HepG2 (cell line): ENCODE results near the gene ZNF740. TPM values are rescaled to one million over a fixed set of nuclear protein-coding genes. Genes with fewer than 3 reads are reported as not detected.

Source experiments
- ATF7 ChIP-seq, 2 experiments: fragments of 450-650 bp in 1 of 2; sonication (generic) in 1 of 2; formaldehyde crosslinking in 1 of 2; IDR thresholded peaks; 2 replicates each; pipeline versions ENCODE4 v1.4.0 to v1.6.1; 2016 to 2020; ENCODE audit warnings: antibody characterized with exemption in 1 of 2, mild to moderate bottlenecking in 1 of 2, missing genetic modification reagents in 1 of 2
- BCL6 ChIP-seq: IDR thresholded peaks from 2 replicates; pipeline ENCODE4 v1.6.1; 2016; ENCODE audit warnings: missing genetic modification reagents, missing compliant biosample characterization
- BHLHE40 ChIP-seq: IDR thresholded peaks from 2 replicates; pipeline ENCODE4 v1.6.1; 2011; ENCODE audit warnings: low read length, improper control_type of control experiment
- CEBPB ChIP-seq: IDR thresholded peaks from 2 replicates; pipeline ENCODE4 v1.6.1; 2011; ENCODE audit warnings: low read depth, low read length, improper control_type of control experiment, borderline replicate concordance
- DMAP1 ChIP-seq: IDR thresholded peaks from 2 replicates; pipeline ENCODE4 v1.6.1; 2016
- DNMT3B ChIP-seq: conservative IDR thresholded peaks from 2 replicates; pipeline ENCODE4 v1.6.1; 2016; ENCODE audit warnings: missing biosample characterization, control low read depth
- KDM2A ChIP-seq: sonication (generic); formaldehyde crosslinking; IDR thresholded peaks from 2 replicates; pipeline ENCODE4 v1.4.0; 2020; ENCODE audit warnings: low read depth, missing genetic modification reagents, borderline replicate concordance
- MED8 ChIP-seq: sonication (generic); formaldehyde crosslinking; IDR thresholded peaks from 2 replicates; pipeline ENCODE4 v1.8.1; 2023; ENCODE audit warnings: mild to moderate bottlenecking, missing genetic modification reagents; ENCODE audit not compliant: insufficient replicate concordance
- MEIS2 ChIP-seq: sonication (generic); formaldehyde crosslinking; IDR thresholded peaks from 2 replicates; pipeline ENCODE4 v1.9.0; 2021; ENCODE audit warnings: mild to moderate bottlenecking, missing genetic modification reagents
- MLLT10 ChIP-seq: sonication (generic); formaldehyde crosslinking; IDR thresholded peaks from 2 replicates; pipeline ENCODE4 v1.4.0; 2020; ENCODE audit warnings: missing genetic modification reagents
- RAD21 ChIP-seq: fragments of 450-650 bp; formaldehyde crosslinking; IDR thresholded peaks from 2 replicates; pipeline ENCODE4 v1.5.0; 2020; ENCODE audit warnings: mild to moderate bottlenecking
- TGIF2 ChIP-seq: IDR thresholded peaks from 2 replicates; pipeline ENCODE4 v1.6.1; 2016; ENCODE audit warnings: control low read depth, missing compliant biosample characterization
- TMF1 ChIP-seq: sonication (generic); formaldehyde crosslinking; IDR thresholded peaks from 2 replicates; pipeline ENCODE4 v1.8.1; 2022; ENCODE audit warnings: low read depth, missing genetic modification reagents
- ZBTB3 ChIP-seq: sonication (generic); formaldehyde crosslinking; IDR thresholded peaks from 2 replicates; pipeline ENCODE4 v1.4.0; 2020; ENCODE audit warnings: low read depth, mild to moderate bottlenecking, moderate library complexity, missing genetic modification reagents, borderline replicate concordance
- ZKSCAN8 ChIP-seq: IDR thresholded peaks from 2 replicates; pipeline ENCODE4 v1.6.1; 2016; ENCODE audit warnings: borderline replicate concordance, missing genetic modification reagents, missing compliant biosample characterization
- ZNF232 ChIP-seq: sonication (generic); formaldehyde crosslinking; IDR thresholded peaks from 2 replicates; pipeline ENCODE4 v1.4.0; 2020; ENCODE audit warnings: missing genetic modification reagents, borderline replicate concordance
- ZNF788 ChIP-seq: sonication (generic); formaldehyde crosslinking; IDR thresholded peaks from 2 replicates; pipeline ENCODE4 v1.5.0; 2020; ENCODE audit warnings: mild to moderate bottlenecking, missing genetic modification reagents, borderline replicate concordance
- polyA plus RNA-seq, 8 experiments: library from polyadenylated mRNA; depleted of rRNA in 3 of 8; stranded (reverse) in 7 of 8; unstranded in 1 of 8; fragments of >200 nt; fragmentation: Illumina TruSeq in 4 of 8; extraction: Trizol in 4 of 8; gene quantifications; 2 replicates each; pipeline versions ENCODE4 v1.2.1 to v1.2.3, GENCODE V29; 2011 to 2016; ENCODE audit warnings: low read depth in 4 of 8, missing spikeins in 1 of 8, mixed read lengths in 1 of 8; ENCODE audit not compliant: insufficient read depth in 1 of 8
- total RNA-seq, 5 experiments: library from RNA; depleted of rRNA; stranded (reverse); fragments of >200 nt; fragmentation: Illumina TruSeq; extraction: Trizol; gene quantifications; 2 replicates each; pipeline ENCODE4 v1.2.3, GENCODE V29; 2016; ENCODE audit warnings: low read depth in 1 of 5
- TF ChIP-seq, protein P1 (sequence below): sonication (generic); formaldehyde crosslinking; IDR thresholded peaks from 2 replicates; pipeline ENCODE4 v1.4.0; 2020; ENCODE audit warnings: missing genetic modification reagents
- TF ChIP-seq, protein P2 (sequence below): sonication (generic); formaldehyde crosslinking; IDR thresholded peaks from 2 replicates; pipeline ENCODE4 v1.4.0; 2020; ENCODE audit warnings: missing genetic modification reagents, borderline replicate concordance
- TF ChIP-seq, protein P3 (sequence below): sonication (generic); IDR thresholded peaks from 2 replicates; pipeline ENCODE4 v1.6.1; 2016; ENCODE audit warnings: low read depth, borderline replicate concordance
- TF ChIP-seq, protein P4 (sequence below): sonication (generic); formaldehyde crosslinking; IDR thresholded peaks from 2 replicates; pipeline ENCODE4 v1.8.0; 2022; ENCODE audit warnings: missing genetic modification reagents, mild to moderate bottlenecking, moderate library complexity, borderline replicate concordance
- TF ChIP-seq, protein P5 (sequence below): sonication (generic); formaldehyde crosslinking; IDR thresholded peaks from 2 replicates; pipeline ENCODE4 v1.8.0; 2022; ENCODE audit warnings: missing genetic modification reagents, mild to moderate bottlenecking, borderline replicate concordance

ZNF740 gene
- total and polyA plus RNA-seq, 2 of the 13 experiments (the other 11 are each of a cell fraction or from before 2014, with no cell fraction given) = 16.9 to 19.0 TPM

DNA sequence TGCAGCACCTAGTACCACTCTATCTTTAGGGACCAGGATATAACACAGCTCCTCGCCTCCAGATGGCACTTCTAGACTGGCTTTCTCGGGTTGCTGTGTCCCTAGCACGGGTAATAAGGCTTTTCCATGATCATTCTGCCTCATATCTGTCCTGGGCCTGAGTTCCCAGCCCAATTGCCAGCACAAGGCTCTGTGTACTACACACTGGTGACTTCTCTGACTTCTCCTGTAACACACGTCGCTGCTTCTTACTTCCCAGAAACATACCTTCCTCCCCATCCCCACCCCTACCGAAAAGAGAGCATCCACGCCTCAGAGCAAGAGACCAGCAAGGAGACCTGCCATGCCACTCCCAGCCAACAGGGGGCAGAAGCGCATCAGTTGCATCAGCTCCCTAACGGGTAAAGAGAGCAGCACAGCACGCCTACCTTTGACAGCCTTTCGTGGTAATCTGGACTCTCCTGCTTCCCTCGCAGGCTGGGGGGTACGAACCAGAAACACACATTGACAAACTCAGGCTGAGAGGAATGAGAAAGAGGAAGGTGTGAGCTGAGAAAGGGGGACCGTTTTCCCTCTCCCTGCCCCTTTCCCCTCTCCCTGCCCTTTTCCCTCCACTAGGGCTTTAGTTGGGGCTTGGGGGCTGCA, 21.2 kb upstream of the ZNF740 start (continued):
- TF ChIP-seq MED8 = no peak
- TF ChIP-seq, protein P1, sequence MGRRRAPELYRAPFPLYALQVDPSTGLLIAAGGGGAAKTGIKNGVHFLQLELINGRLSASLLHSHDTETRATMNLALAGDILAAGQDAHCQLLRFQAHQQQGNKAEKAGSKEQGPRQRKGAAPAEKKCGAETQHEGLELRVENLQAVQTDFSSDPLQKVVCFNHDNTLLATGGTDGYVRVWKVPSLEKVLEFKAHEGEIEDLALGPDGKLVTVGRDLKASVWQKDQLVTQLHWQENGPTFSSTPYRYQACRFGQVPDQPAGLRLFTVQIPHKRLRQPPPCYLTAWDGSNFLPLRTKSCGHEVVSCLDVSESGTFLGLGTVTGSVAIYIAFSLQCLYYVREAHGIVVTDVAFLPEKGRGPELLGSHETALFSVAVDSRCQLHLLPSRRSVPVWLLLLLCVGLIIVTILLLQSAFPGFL (CRISPR knock-in tag) = no peak
- TF ChIP-seq ZNF232 = 0 out of 2 replicates have a peak, but pooled peaks have one; percentile 69
- TF ChIP-seq ZBTB3 (CRISPR knock-in tag) = no peak
- TF ChIP-seq ZKSCAN8 = no peak
- 0 out of 2 replicates have a peak, but pooled peaks have one; percentile 16 for TF ChIP-seq BCL6 (CRISPR knock-in tag)
- TF ChIP-seq TGIF2 (CRISPR knock-in tag) = peak; percentile 54; the same call in 1 of the 2 replicates
- peak; percentile 63; the same call in 1 of the 2 replicates for TF ChIP-seq KDM2A (CRISPR knock-in tag)
- TF ChIP-seq, protein P2, sequence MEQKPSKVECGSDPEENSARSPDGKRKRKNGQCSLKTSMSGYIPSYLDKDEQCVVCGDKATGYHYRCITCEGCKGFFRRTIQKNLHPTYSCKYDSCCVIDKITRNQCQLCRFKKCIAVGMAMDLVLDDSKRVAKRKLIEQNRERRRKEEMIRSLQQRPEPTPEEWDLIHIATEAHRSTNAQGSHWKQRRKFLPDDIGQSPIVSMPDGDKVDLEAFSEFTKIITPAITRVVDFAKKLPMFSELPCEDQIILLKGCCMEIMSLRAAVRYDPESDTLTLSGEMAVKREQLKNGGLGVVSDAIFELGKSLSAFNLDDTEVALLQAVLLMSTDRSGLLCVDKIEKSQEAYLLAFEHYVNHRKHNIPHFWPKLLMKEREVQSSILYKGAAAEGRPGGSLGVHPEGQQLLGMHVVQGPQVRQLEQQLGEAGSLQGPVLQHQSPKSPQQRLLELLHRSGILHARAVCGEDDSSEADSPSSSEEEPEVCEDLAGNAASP (CRISPR knock-in tag) = peak; percentile 31; the same call in 1 of the 2 replicates
- peak; percentile 89 for TF ChIP-seq RAD21 (CRISPR knock-in tag)
- TF ChIP-seq, protein P3, sequence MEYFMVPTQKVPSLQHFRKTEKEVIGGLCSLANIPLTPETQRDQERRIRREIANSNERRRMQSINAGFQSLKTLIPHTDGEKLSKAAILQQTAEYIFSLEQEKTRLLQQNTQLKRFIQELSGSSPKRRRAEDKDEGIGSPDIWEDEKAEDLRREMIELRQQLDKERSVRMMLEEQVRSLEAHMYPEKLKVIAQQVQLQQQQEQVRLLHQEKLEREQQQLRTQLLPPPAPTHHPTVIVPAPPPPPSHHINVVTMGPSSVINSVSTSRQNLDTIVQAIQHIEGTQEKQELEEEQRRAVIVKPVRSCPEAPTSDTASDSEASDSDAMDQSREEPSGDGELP = no peak
- peak; percentile 36; the same call in 1 of the 2 replicates for TF ChIP-seq DMAP1 (CRISPR knock-in tag)
- no peak for TF ChIP-seq MLLT10 (CRISPR knock-in tag)
- TF ChIP-seq CEBPB = peak; percentile 43; the same call in 1 of the 2 replicates
- TF ChIP-seq MEIS2 (CRISPR knock-in tag) = peak; percentile 25; the same call in 1 of the 2 replicates
- TF ChIP-seq, protein P4, sequence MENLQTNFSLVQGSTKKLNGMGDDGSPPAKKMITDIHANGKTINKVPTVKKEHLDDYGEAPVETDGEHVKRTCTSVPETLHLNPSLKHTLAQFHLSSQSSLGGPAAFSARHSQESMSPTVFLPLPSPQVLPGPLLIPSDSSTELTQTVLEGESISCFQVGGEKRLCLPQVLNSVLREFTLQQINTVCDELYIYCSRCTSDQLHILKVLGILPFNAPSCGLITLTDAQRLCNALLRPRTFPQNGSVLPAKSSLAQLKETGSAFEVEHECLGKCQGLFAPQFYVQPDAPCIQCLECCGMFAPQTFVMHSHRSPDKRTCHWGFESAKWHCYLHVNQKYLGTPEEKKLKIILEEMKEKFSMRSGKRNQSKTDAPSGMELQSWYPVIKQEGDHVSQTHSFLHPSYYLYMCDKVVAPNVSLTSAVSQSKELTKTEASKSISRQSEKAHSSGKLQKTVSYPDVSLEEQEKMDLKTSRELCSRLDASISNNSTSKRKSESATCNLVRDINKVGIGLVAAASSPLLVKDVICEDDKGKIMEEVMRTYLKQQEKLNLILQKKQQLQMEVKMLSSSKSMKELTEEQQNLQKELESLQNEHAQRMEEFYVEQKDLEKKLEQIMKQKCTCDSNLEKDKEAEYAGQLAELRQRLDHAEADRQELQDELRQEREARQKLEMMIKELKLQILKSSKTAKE (CRISPR knock-in tag) = no peak
- TF ChIP-seq DNMT3B (CRISPR knock-in tag) = no peak
- TF ChIP-seq, protein P5, sequence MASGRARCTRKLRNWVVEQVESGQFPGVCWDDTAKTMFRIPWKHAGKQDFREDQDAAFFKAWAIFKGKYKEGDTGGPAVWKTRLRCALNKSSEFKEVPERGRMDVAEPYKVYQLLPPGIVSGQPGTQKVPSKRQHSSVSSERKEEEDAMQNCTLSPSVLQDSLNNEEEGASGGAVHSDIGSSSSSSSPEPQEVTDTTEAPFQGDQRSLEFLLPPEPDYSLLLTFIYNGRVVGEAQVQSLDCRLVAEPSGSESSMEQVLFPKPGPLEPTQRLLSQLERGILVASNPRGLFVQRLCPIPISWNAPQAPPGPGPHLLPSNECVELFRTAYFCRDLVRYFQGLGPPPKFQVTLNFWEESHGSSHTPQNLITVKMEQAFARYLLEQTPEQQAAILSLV (CRISPR knock-in tag) = no peak
- no peak for TF ChIP-seq ATF7 (IDR thresholded peaks at IDR 0.05)
- no peak for TF ChIP-seq ATF7 (CRISPR knock-in tag; IDR thresholded peaks at IDR 0.05)
- no peak; the same call in 1 of the 2 replicates for TF ChIP-seq BHLHE40
- TF ChIP-seq ZNF788 (CRISPR knock-in tag) = 0 out of 2 replicates have a peak, but pooled peaks have one; percentile 19
- no peak for TF ChIP-seq TMF1
